ENCODE measurements around the gene GAL3ST3. TPM values are rescaled to one million over a fixed set of nuclear protein-coding genes. Genes with fewer than 3 reads are reported as not detected.

GAL3ST3 gene
- not detected in 2 replicates for total RNA-seq

GRCh38 chr11:66048547-66049323, at the start of gene GAL3ST3:
Gene GAL3ST3 (minus strand): TSS chr11:66049161. CDS start chr11:66045415, 3,746 bp downstream.

GRCh38 chr11:66069715-66070603, 21.0 kb upstream of the GAL3ST3 start, which contains the start of gene PACS1:
Gene PACS1 (plus strand): TSS chr11:66070272. CDS start chr11:66070487, 215 bp downstream.

GRCh38 chr11:66051766-66052663, 3.1 kb upstream of the GAL3ST3 start, which contains the start of gene SF3B2:
Gene SF3B2 (plus strand): TSS chr11:66052364. CDS start chr11:66052385, 21 bp downstream.

GRCh38 chr11:66026017-66026529, 22.9 kb downstream of the GAL3ST3 start, which contains the start of gene CATSPER1:
Gene CATSPER1 (minus strand): TSS chr11:66026479. CDS start chr11:66026379, 100 bp downstream.

GRCh38 chr11:66011785-66012303, 37.1 kb downstream of the GAL3ST3 start, which contains the start of gene CST6:
Gene CST6 (plus strand): TSS chr11:66012008. CDS start chr11:66012045, 37 bp downstream.

GRCh38 chr11:66001942-66002647, 46.9 kb downstream of the GAL3ST3 start, which contains the start of the genes BANF1 and EIF1AD:
Gene BANF1 (plus strand): TSS chr11:66002503. CDS start chr11:66003251, 748 bp downstream.
Gene EIF1AD (minus strand): TSS chr11:66002157. CDS start chr11:66000389, 1,768 bp downstream.

Other genes starting within 250 kb of the GAL3ST3 start
- gene SNX32, start 215.2 kb downstream of the GAL3ST3 start, total RNA-seq = 3.4 and 3.9 TPM in 2 replicates
- gene CFL1, start 191.0 kb downstream of the GAL3ST3 start, total RNA-seq = 687 and 730 TPM in 2 replicates
- gene MUS81, start 188.7 kb downstream of the GAL3ST3 start, total RNA-seq = 16.9 and 27.2 TPM in 2 replicates
- gene EFEMP2, start 176.4 kb downstream of the GAL3ST3 start, total RNA-seq = 164 and 229 TPM in 2 replicates
- gene CTSW, start 169.3 kb downstream of the GAL3ST3 start, total RNA-seq = 2.4 TPM in 1 of 2 replicates, not detected in the other
- gene FIBP, start 160.7 kb downstream of the GAL3ST3 start, total RNA-seq = 104 and 109 TPM in 2 replicates
- 122 and 131 TPM in 2 replicates for gene CCDC85B, start 158.5 kb downstream of the GAL3ST3 start, total RNA-seq
- gene FOSL1, start 148.8 kb downstream of the GAL3ST3 start, total RNA-seq = 19.4 and 22.3 TPM in 2 replicates
- gene C11orf68, start 130.1 kb downstream of the GAL3ST3 start, total RNA-seq = 22.6 and 30.1 TPM in 2 replicates
- 145 and 147 TPM in 2 replicates for gene DRAP1, start 129.7 kb downstream of the GAL3ST3 start, total RNA-seq
- gene TSGA10IP, start 103.7 kb downstream of the GAL3ST3 start, total RNA-seq = not detected in 2 replicates
- 47.9 and 101 TPM in 2 replicates for gene SART1, start 87.4 kb downstream of the GAL3ST3 start, total RNA-seq
- 20.5 and 21.6 TPM in 2 replicates for gene EIF1AD, start 47.0 kb downstream of the GAL3ST3 start, total RNA-seq
- 56.4 and 64.6 TPM in 2 replicates for gene BANF1, start 46.7 kb downstream of the GAL3ST3 start, total RNA-seq
- 0.20 and 0.87 TPM in 2 replicates for gene CST6, start 37.2 kb downstream of the GAL3ST3 start, total RNA-seq
- gene CATSPER1, start 22.7 kb downstream of the GAL3ST3 start, total RNA-seq = not detected in 2 replicates
- 109 and 119 TPM in 2 replicates for gene SF3B2, start 3.2 kb upstream of the GAL3ST3 start, total RNA-seq
- 45.5 and 51.7 TPM in 2 replicates for gene PACS1, start 21.1 kb upstream of the GAL3ST3 start, total RNA-seq
- 12.5 and 15.1 TPM in 2 replicates for gene KLC2, start 208.5 kb upstream of the GAL3ST3 start, total RNA-seq
- gene RAB1B, start 219.5 kb upstream of the GAL3ST3 start, total RNA-seq = 93.4 and 96.5 TPM in 2 replicates
- gene CNIH2, start 229.0 kb upstream of the GAL3ST3 start, total RNA-seq = 0.34 TPM in 1 of 2 replicates, not detected in the other
- 98.8 and 111 TPM in 2 replicates for gene YIF1A, start 240.0 kb upstream of the GAL3ST3 start, total RNA-seq
- not detected in 2 replicates for gene TMEM151A, start 242.7 kb upstream of the GAL3ST3 start, total RNA-seq

Data from cardiac ventricle fibroblast (primary cell).